ENCODE measurements around the gene OS9.

GRCh38 chr12:57739914-57740538 lies 46.1 kb downstream of the OS9 start:
- TF ChIP-seq POLR2A (IDR thresholded peaks at IDR 0.05): no peak
- no peak for TF ChIP-seq CTCF (IDR thresholded peaks at IDR 0.05)
